H7 (cell line): Measurements from ENCODE around the gene HTR3A. TPM values are rescaled to one million over a fixed set of nuclear protein-coding genes. Genes with fewer than 3 reads are reported as not detected.

Experiments used
- DNase-seq: peaks from one replicate; pipeline ENCODE4 v3.0.0; 2012
- H3K27me3 ChIP-seq: 2 replicates; pipeline ENCODE4 v1.6.0; 2011; ENCODE audit warnings: mild to moderate bottlenecking, low read length; ENCODE audit not compliant: control insufficient read depth, insufficient read depth
- H3K36me3 ChIP-seq: replicated peaks from 2 replicates; pipeline ENCODE4 v1.5.1; 2011; ENCODE audit warnings: low read length; ENCODE audit not compliant: control insufficient read depth, insufficient read depth
- H3K4me3 ChIP-seq: 2 replicates; pipeline ENCODE4 v1.5.1; 2011; ENCODE audit warnings: low read depth, mild to moderate bottlenecking, control low read depth, low read length, moderate library complexity; ENCODE audit not compliant: insufficient read depth
- total RNA-seq: library from RNA; depleted of rRNA; stranded (reverse); fragments of >200 nt; shearing (Covaris generic); gene quantifications from 2 replicates; pipeline ENCODE4 v1.2.3, GENCODE V29; 2014

HTR3A gene
- total RNA-seq, 1 experiment from 2014 or later: 5.4 TPM

DNA sequence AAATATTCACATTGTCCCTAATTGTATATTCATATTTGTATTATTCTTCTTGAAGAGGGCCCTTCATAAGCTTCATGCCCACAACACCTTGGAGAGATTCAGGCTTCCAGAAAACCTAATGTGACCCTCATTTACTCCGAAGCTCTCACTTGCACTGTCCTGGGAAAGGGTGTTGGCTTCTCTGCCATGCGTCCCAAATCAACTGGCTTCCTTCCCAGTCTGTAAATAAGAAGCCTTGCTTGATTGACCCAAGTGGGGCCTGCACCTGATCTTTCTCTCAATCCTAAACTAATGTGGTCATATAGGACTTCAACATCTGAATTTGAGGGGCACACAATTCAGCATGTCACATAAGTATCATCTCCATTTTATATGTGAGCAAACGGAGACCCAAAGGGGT lies 44.1 kb downstream of the HTR3A start:
- DNase-seq: no peak
- no peak overlapping the region for H3K4me3 ChIP-seq
- no peaks in the 10 kb centered on the region for H3K27me3 ChIP-seq
- H3K36me3 ChIP-seq: no peaks in the 10 kb centered on the region

DNA sequence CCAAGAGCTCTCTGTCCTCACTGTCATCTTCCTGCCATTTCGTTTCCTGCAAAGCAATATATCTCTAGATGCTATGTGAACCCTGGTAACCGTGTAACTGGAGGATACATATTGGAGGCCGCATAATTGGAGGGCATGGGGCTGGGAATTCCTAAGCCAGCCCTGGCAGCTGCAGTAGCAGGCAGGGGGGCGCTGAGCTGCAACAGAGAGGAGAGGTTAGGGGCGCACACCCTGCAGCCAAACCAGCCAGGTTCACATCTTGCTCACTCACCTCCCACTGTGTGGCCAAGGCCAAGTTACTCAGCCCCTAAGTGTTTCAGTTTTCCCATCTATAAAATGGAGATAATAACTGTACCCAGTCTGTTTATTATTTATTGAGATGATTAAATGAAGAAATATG lies 44.7 kb downstream of the HTR3A start:
- Histone ChIP-seq H3K27me3 (no peaks in the 10 kb centered on the region), H3K4me3 (no peak overlapping the region), H3K36me3 (no peaks in the 10 kb centered on the region)
- DNase-seq: no peak

DNA sequence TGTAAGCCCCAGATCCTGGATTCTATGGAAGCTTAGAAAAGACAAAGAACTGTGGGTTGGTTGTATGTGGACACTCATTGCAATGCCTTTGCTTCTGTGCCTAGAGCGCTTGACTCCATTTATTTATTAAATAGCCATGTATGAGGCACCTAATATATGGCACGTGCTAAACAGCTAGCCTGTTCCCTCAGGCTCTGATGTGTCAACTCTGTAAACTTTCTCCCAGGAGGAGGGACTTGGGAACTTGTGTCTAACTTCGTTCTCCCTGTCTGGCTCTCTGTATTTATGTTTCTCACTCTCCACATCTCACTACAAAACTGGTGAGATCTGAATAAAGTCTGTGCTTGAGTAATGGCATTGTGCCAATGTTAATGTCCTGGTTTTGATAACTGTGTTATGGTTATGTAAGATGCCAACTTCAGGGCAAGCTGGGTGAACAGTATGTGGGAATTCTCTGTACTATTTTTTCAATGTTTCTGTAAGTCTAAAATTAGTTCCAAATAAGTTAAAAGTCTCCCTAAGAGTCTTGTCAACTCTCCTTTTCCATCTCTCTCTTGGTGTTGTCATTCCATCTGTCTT lies 50.5 kb downstream of the HTR3A start:
- H3K36me3 ChIP-seq: no peaks in the 10 kb centered on the region
- H3K4me3 ChIP-seq: no peak overlapping the region
- no peak for DNase-seq
- H3K27me3 ChIP-seq: no peaks in the 10 kb centered on the region; the same call in 1 of the 2 replicates

GRCh38 chr11:114026355-114026754 lies 51.4 kb downstream of the HTR3A start:
- peak; percentile 73 for DNase-seq
- no peaks in the 10 kb centered on the region for H3K36me3 ChIP-seq
- no peaks in the 10 kb centered on the region; the same call in 1 of the 2 replicates for H3K27me3 ChIP-seq
- no peak overlapping the region for H3K4me3 ChIP-seq

DNA sequence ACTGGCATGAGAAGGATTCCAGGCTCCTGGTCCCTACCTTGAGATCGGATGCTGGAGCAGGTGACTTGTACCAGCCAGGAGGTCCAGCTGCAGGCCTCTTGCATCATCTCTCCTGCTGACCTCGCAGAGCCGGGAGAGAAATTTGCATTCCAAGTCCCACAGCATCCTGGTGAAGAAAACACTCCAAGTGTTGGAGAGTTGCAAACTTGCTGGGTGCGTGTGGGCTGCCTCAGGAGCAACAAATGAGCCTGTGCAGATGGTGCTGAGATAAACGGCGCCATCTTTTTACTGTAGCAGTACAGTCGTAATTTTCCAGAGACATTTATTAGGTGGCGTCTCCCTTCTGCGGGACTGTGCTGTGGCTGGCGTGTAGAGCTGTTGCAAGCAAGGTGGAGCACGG lies 52.5 kb downstream of the HTR3A start:
- DNase-seq: no peak
- H3K27me3 ChIP-seq: no peaks in the 10 kb centered on the region; the same call in 1 of the 2 replicates
- H3K4me3 ChIP-seq: no peak overlapping the region
- H3K36me3 ChIP-seq: no peaks in the 10 kb centered on the region

GRCh38 chr11:114027926-114028325 lies 53.0 kb downstream of the HTR3A start:
- no peak overlapping the region for H3K4me3 ChIP-seq
- DNase-seq: no peak
- no peaks in the 10 kb centered on the region for H3K36me3 ChIP-seq
- H3K27me3 ChIP-seq: no peaks in the 10 kb centered on the region; the same call in 1 of the 2 replicates

DNA sequence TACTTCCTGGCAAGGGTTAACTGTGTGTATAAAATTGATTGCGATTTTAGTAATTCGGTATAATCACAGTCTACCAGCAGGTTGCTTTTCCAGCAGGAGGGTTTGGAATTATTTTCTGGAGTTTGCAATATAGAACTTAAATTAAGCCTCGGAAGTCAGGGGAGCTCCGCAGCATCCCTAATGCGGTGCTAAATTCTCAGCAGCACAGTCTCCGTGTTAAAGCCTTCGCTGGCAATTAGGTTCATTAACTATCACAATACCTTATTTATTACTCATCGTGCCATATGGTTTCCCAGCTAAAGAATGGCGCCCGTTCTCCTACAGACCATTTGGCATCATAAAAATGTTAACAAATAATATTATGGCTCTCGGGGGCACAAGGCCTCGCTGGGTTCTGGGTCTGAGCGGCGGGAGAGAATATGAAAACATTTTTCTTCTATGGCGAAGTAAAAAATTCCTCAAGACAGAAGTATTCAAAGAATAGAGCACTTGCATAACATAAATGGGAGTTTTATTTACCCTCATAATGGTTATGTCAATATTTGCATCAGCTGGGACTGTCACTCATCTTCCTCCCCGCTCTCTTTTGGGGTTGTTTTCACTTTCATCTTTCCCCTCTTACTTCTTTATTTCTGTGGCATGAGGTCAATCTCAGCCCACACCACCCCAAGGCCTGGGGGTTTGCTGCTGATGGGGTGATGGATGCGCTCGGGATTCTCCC lies 56.5 kb downstream of the HTR3A start:
- DNase-seq: no peak
- no peaks in the 10 kb centered on the region; the same call in 1 of the 2 replicates for H3K27me3 ChIP-seq
- H3K36me3 ChIP-seq: no peaks in the 10 kb centered on the region
- no peak overlapping the region for H3K4me3 ChIP-seq

DNA sequence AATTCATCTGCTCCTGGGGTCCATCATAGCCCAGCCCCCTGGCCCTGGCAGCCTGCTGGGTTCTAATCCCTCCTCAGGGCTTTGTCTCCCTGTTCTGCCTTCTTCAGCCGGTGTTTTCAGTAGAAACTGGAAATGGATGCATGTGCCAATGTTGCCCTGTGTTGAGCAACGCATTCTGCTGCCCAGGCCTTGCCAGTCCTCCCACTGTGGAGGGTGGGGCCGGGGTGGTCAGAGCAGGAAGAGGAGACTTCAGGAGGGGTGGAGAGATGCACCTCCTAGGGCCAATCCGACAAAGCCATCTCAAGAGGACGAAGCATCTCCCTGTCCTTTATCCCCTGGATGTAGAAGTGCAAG lies 57.0 kb downstream of the HTR3A start:
- DNase-seq: no peak
- no peaks in the 10 kb centered on the region; the same call in 1 of the 2 replicates for H3K27me3 ChIP-seq
- H3K4me3 ChIP-seq: no peak overlapping the region
- no peaks in the 10 kb centered on the region for H3K36me3 ChIP-seq

GRCh38 chr11:114033066-114033465 lies 58.2 kb downstream of the HTR3A start:
- Histone ChIP-seq H3K36me3 (no peaks in the 10 kb centered on the region), H3K27me3 (no peaks in the 10 kb centered on the region; the same call in 1 of the 2 replicates)

DNA sequence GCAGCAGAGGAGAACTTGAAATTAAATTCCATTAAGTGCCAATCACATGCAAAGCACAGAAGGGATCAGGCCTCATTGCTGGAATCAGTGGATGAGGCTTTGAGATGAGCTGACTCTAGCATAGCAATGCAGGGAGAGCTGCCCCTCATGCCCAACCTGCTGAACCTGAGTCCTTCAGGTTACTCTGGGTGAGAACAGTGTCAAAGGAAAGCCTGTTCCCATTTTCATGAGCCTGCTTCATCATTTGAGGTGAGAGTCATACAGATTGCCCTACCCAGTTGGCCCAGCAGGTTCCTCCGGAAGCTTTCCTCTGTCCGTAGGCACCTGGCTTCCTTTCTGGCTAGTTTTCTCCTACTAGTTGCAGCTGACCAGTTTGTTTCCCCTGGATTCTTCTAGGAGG lies 58.7 kb downstream of the HTR3A start:
- no peaks in the 10 kb centered on the region for H3K36me3 ChIP-seq
- DNase-seq: no peak
- no peaks in the 10 kb centered on the region; the same call in 1 of the 2 replicates for H3K27me3 ChIP-seq
- H3K4me3 ChIP-seq: no peak overlapping the region

More at GRCh38 chr11:114033066-114033465, 58.2 kb downstream of the HTR3A start:
- H3K4me3 ChIP-seq: no peak overlapping the region
- no peak for DNase-seq

DNA sequence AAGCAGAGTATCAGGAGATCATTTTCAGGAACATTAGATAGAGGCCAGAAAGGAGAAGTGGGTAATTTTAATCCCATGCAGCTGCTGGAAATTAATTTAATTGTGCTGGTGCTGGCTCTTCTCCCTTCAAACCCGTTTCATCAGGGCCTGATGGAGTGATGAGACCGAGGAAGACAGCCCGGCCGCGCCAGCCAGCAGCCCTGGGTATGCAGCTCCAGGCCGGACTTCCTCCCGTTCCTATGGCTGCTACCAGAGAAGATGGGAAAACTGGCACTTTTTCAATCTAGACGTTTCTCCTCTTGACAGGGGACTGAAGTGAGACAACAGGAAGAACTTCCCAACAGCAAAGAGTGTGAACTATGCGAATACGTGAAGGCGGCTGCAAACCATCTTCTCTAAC lies 60.0 kb downstream of the HTR3A start:
- H3K4me3 ChIP-seq: no peak overlapping the region
- DNase-seq: no peak
- no peaks in the 10 kb centered on the region for H3K36me3 ChIP-seq
- H3K27me3 ChIP-seq: no peaks in the 10 kb centered on the region; the same call in 1 of the 2 replicates

GRCh38 chr11:114036147-114036811 lies 61.4 kb downstream of the HTR3A start:
- DNase-seq: peak; percentile 94
- H3K4me3 ChIP-seq: peak overlapping the region; percentile 2; the same call in 1 of the 2 replicates

GRCh38 chr11:114036958-114037357 lies 62.0 kb downstream of the HTR3A start:
- Histone ChIP-seq H3K4me3 (no peak overlapping the region), H3K27me3 (no peaks in the 10 kb centered on the region; the same call in 1 of the 2 replicates), H3K36me3 (no peaks in the 10 kb centered on the region)
- no peak for DNase-seq

More at GRCh38 chr11:114036147-114036811, 61.4 kb downstream of the HTR3A start:
- no peaks in the 10 kb centered on the region for H3K36me3 ChIP-seq
- no peaks in the 10 kb centered on the region; the same call in 1 of the 2 replicates for H3K27me3 ChIP-seq

DNA sequence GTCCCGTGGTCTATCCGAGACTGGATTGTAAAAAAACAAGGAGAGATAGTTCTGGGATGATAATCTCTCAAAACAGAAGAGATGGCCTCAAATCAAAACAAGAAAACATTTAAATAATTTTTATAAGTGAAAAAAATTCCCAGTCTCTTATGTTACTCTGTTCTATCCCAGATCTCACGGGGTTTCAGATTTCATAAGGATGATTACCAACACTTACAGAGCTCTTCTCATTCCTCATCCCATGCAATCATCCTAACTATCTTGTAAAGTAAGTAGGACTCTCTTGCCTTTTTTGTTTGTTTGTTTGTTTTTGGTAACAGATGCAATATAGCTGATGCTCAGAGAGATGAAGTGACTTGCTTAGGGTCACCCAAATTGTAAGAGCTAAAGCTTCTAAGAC lies 64.6 kb downstream of the HTR3A start:
- H3K36me3 ChIP-seq: no peaks in the 10 kb centered on the region
- no peak overlapping the region for H3K4me3 ChIP-seq
- DNase-seq: no peak
- H3K27me3 ChIP-seq: no peaks in the 10 kb centered on the region; the same call in 1 of the 2 replicates
